Fibroblast of pulmonary artery (primary cell): ENCODE data around the gene SPRR1A.

Experiments used
- DNase-seq: peaks from one replicate; pipeline ENCODE4 v3.0.0-alpha.2; 2010; ENCODE audit warnings: low read depth
- H3K4me3 ChIP-seq: replicated peaks from 2 replicates; pipeline ENCODE4 v1.5.1; 2011; ENCODE audit warnings: low read depth, mild to moderate bottlenecking, control low read depth, low read length, moderate library complexity
- CTCF ChIP-seq: IDR thresholded peaks from 2 replicates; pipeline ENCODE4 v1.5.1; 2011; ENCODE audit warnings: mild to moderate bottlenecking, control low read depth, low read length, inconsistent platforms; ENCODE audit errors: missing control alignments

Gene SPRR1A

GRCh38 chr1:152951711-152952110, 32.2 kb upstream of the SPRR1A start:
- no peak overlapping the region for H3K4me3 ChIP-seq
- DNase-seq = no peak
- no peak for TF ChIP-seq CTCF

- no peak for DNase-seq
- no peak for TF ChIP-seq CTCF
- H3K4me3 ChIP-seq = no peak overlapping the region
These were observed 30.1 kb upstream of the SPRR1A start for GRCh38 chr1:152953761-152954160.

GRCh38 chr1:152954436-152954835, 29.4 kb upstream of the SPRR1A start:
- no peak for TF ChIP-seq CTCF
- no peak overlapping the region for H3K4me3 ChIP-seq
- no peak for DNase-seq

- TF ChIP-seq CTCF = no peak
- no peak for DNase-seq
- H3K4me3 ChIP-seq = no peak overlapping the region
These were observed 26.3 kb upstream of the SPRR1A start for GRCh38 chr1:152957561-152957960.

- H3K4me3 ChIP-seq = no peak overlapping the region
- DNase-seq = no peak
- TF ChIP-seq CTCF = no peak
These were observed 24.6 kb upstream of the SPRR1A start for GRCh38 chr1:152959273-152959672.

- no peak for DNase-seq
- H3K4me3 ChIP-seq = no peak overlapping the region
- no peak for TF ChIP-seq CTCF
These were observed 24.0 kb upstream of the SPRR1A start for GRCh38 chr1:152959801-152960451.

GRCh38 chr1:152960452-152961044, 23.3 kb upstream of the SPRR1A start:
- no peak for TF ChIP-seq CTCF
- H3K4me3 ChIP-seq = no peak overlapping the region
- DNase-seq = no peak
